A549 (cell line): Measurements from ENCODE around the gene PPP3CA. TPM values are rescaled to one million over a fixed set of nuclear protein-coding genes. Genes with fewer than 3 reads are reported as not detected.

ENCODE experiments used
- ATAC-seq, 2 experiments: fragments of 200-7000 bp in 1 of 2; fragments of >200 bp in 1 of 2; cut with Nextera tagmentation in 1 of 2; cut with Tn5 transposase in 1 of 2; 3 replicates each; pipeline versions ENCODE4 v1.8.0 to v1.9.1; 2018 to 2020; ENCODE audit warnings: mild to moderate bottlenecking in 1 of 2, moderate library complexity in 1 of 2
- CTCF ChIA-PET: fragments of 300-600 bp; sonication (Branson Sonifier 250); formaldehyde crosslinking; extraction: SDS; loops from one replicate; lab custom pipeline; 2021; ENCODE audit warnings: antibody characterized with exemption, inconsistent platforms; lab: Yijun Ruan, JAX
- POLR2A ChIA-PET: fragments of 350-600 bp; formaldehyde crosslinking; extraction: SDS; loops from one replicate; lab custom pipeline; 2021; ENCODE audit warnings: antibody characterized with exemption, inconsistent platforms; lab: Yijun Ruan, JAX
- DNase-seq, 2 experiments: peaks; one replicate each; pipeline versions ENCODE4 v3.0.0 to v3.0.0-alpha.2; 2011 to 2016; ENCODE audit warnings: low read depth in 1 of 2, low spot score in 1 of 2
- FAIRE-seq: peaks from 2 replicates; lab custom pipeline; 2011; peaks lifted over from hg19 to GRCh38; lab: Jason Lieb, UNC
- H3K27ac ChIP-seq, 2 experiments: fragments of >200 bp; sonication (Bioruptor Twin); formaldehyde crosslinking; 3 replicates each; pipeline ENCODE4 v1.5.1; 2016 to 2017
- H3K4me1 ChIP-seq: fragments of >200 bp; sonication (Bioruptor Twin); formaldehyde crosslinking; 3 replicates; pipeline ENCODE4 v1.6.1; 2016
- H3K4me2 ChIP-seq: fragments of >200 bp; sonication (Bioruptor Twin); formaldehyde crosslinking; 3 replicates; pipeline ENCODE4 v1.6.1; 2016
- H3K4me3 ChIP-seq: fragments of >200 bp; sonication (Bioruptor Twin); formaldehyde crosslinking; 3 replicates; pipeline ENCODE4 v1.5.1; 2016
- H3K9me3 ChIP-seq: fragments of >200 bp; sonication (Bioruptor Twin); formaldehyde crosslinking; 3 replicates; pipeline ENCODE4 v1.6.1; 2016
- BCL3 ChIP-seq: fragments of >200 bp; sonication (Bioruptor Twin); formaldehyde crosslinking; IDR thresholded peaks from 3 replicates; pipeline ENCODE4 v1.6.1; 2016
- BHLHE40 ChIP-seq: IDR thresholded peaks from 2 replicates; pipeline ENCODE4 v1.6.1; 2012; ENCODE audit warnings: low read depth, low read length, inconsistent platforms
- CBX2 ChIP-seq: fragments of 200-600 bp; sonication (generic); IDR thresholded peaks from 2 replicates; pipeline ENCODE4 v1.6.1; 2016; ENCODE audit warnings: low read depth, mild to moderate bottlenecking, borderline replicate concordance
- E2F6 ChIP-seq: IDR thresholded peaks from 2 replicates; pipeline ENCODE4 v1.6.1; 2012; ENCODE audit warnings: low read depth, borderline replicate concordance
- ESRRA ChIP-seq: fragments of 150-350 bp; IDR thresholded peaks from 2 replicates; pipeline ENCODE4 v1.6.1; 2014; ENCODE audit warnings: mild to moderate bottlenecking, low read length, borderline replicate concordance
- FOSL2 ChIP-seq, 2 experiments: fragments of 450-650 bp in 1 of 2; fragments of >200 bp in 1 of 2; sonication (Bioruptor Twin) in 1 of 2; formaldehyde crosslinking; IDR thresholded peaks; 2 replicates each; pipeline versions ENCODE4 v1.5.0 to v1.6.1; 2016 to 2020; ENCODE audit warnings: mild to moderate bottlenecking in 1 of 2, moderate library complexity in 1 of 2
- FOXS1 ChIP-seq: fragments of 250-450 bp; sonication (Bioruptor Pico); IDR thresholded peaks from 2 replicates; pipeline ENCODE4 v1.5.0; 2020; ENCODE audit warnings: mild to moderate bottlenecking, moderate library complexity
- GATA3 ChIP-seq: IDR thresholded peaks from 2 replicates; pipeline ENCODE4 v1.6.1; 2012; ENCODE audit warnings: borderline replicate concordance
- HEYL ChIP-seq: fragments of 250-450 bp; sonication (Bioruptor Pico); IDR thresholded peaks from 2 replicates; pipeline ENCODE4 v1.8.0; 2021; ENCODE audit warnings: mild to moderate bottlenecking, moderate library complexity
- KDM1A ChIP-seq: fragments of 200-600 bp; sonication (generic); IDR thresholded peaks from 2 replicates; pipeline ENCODE4 v1.6.1; 2016; ENCODE audit warnings: low read depth, mild to moderate bottlenecking
- KDM5A ChIP-seq: fragments of 200-600 bp; sonication (generic); IDR thresholded peaks from 2 replicates; pipeline ENCODE4 v1.6.1; 2016; ENCODE audit warnings: antibody characterized with exemption, mild to moderate bottlenecking
- MAX ChIP-seq: IDR thresholded peaks from 2 replicates; pipeline ENCODE4 v1.6.1; 2012
- PBX3 ChIP-seq: IDR thresholded peaks from 2 replicates; pipeline ENCODE4 v1.6.1; 2012
- RAD21 ChIP-seq, 2 experiments: fragments of >200 bp in 1 of 2; sonication (Bioruptor Twin) in 1 of 2; formaldehyde crosslinking in 1 of 2; IDR thresholded peaks in 1 of 2; conservative IDR thresholded peaks in 1 of 2; 2 replicates in 1 of 2; 3 replicates in 1 of 2; pipeline ENCODE4 v1.6.1; 2012 to 2018; ENCODE audit warnings: inconsistent platforms in 1 of 2
- RARB ChIP-seq: fragments of 250-450 bp; sonication (Bioruptor Pico); IDR thresholded peaks from 2 replicates; pipeline ENCODE4 v1.8.0; 2021; ENCODE audit warnings: mild to moderate bottlenecking, moderate library complexity
- REST ChIP-seq: fragments of 200-600 bp; sonication (generic); IDR thresholded peaks from 2 replicates; pipeline ENCODE4 v1.6.1; 2016; ENCODE audit warnings: antibody characterized with exemption, mild to moderate bottlenecking, moderate library complexity
- SMC3 ChIP-seq: fragments of >200 bp; sonication (Bioruptor Twin); formaldehyde crosslinking; IDR thresholded peaks from 3 replicates; pipeline ENCODE4 v1.6.1; 2018; ENCODE audit warnings: inconsistent platforms
- USF2 ChIP-seq: fragments of 450-650 bp; IDR thresholded peaks from 2 replicates; pipeline ENCODE4 v1.6.1; 2014; ENCODE audit warnings: antibody characterized with exemption
- ZC3H11A ChIP-seq: fragments of 450-650 bp; IDR thresholded peaks from 2 replicates; pipeline ENCODE4 v1.6.1; 2014; ENCODE audit warnings: antibody characterized with exemption, mild to moderate bottlenecking
- ZFP36 ChIP-seq: fragments of 450-650 bp; IDR thresholded peaks from 2 replicates; pipeline ENCODE4 v1.6.1; 2014; ENCODE audit warnings: borderline replicate concordance; ENCODE audit not compliant: partially characterized antibody
- ZSCAN20 ChIP-seq: fragments of 250-450 bp; sonication (Bioruptor Pico); IDR thresholded peaks from 2 replicates; pipeline ENCODE4 v1.8.0; 2022; ENCODE audit warnings: mild to moderate bottlenecking, moderate library complexity
- WGBS: methylation state at CpG from one replicate; pipeline ENCODE4 v1.1.6; 2017; ENCODE audit errors: missing lambda C conversion rate; 5-methylcytosine and 5-hydroxymethylcytosine counted together
- polyA plus RNA-seq, 4 experiments: library from polyadenylated mRNA; depleted of rRNA in 3 of 4; stranded (reverse); fragments of >200 nt; fragmentation: RNase III in 1 of 4; extraction: RNeasy Plus Mini Kit Qiagen cat#74134 plus additional on column Dnase treatment in 1 of 4; gene quantifications; 2 replicates in 3 of 4; 3 replicates in 1 of 4; pipeline ENCODE4 v1.2.3, GENCODE V29; 2011 to 2017

The PPP3CA gene
- polyA plus RNA-seq, 2 of the 4 experiments (the other 2 are of a cell fraction) = 21.4 to 42.4 TPM

GRCh38 chr4:101160792-101161592 is 186.3 kb downstream of the PPP3CA start (continued):
- peak; percentile 26; the same call in 1 of the 3 replicates for TF ChIP-seq SMC3

- TF ChIP-seq GATA3 (peak; percentile 56), USF2 (no peak), FOSL2 (IDR thresholded peaks at IDR 0.05) (no peak), FOSL2 (CRISPR knock-in tag; IDR thresholded peaks at IDR 0.05) (peak; percentile 56; the same call in 1 of the 2 replicates), REST (no peak)
- TF ChIP-seq, all 56 proteins: peak for 2
- peak in 1 of 2 experiments; percentile 24 for DNase-seq
- H3K4me3 ChIP-seq = no peak overlapping the region
- peak overlapping the region; percentile 71 for H3K4me2 ChIP-seq
- no peak for FAIRE-seq
- H3K27ac ChIP-seq = peak overlapping the region; percentile 73 to 78
- ChIA-PET CTCF (no interaction called here), POLR2A (no interaction called here)
- no peaks in the 10 kb centered on the region for H3K9me3 ChIP-seq
- 26% methylated on average over 3 of the region's 3 CpGs for WGBS
- H3K4me1 ChIP-seq = peaks cover 91% of the 10 kb centered on the region
- no peak for ATAC-seq
Measured at GRCh38 chr4:101158507-101158906, 188.8 kb downstream of the PPP3CA start.

- WGBS = 31% methylated on average over 3 of the region's 3 CpGs
- Histone ChIP-seq H3K4me3 (no peak overlapping the region), H3K27ac (peak overlapping the region; percentile 55 to 73), H3K4me1 (peaks cover 91% of the 10 kb centered on the region), H3K4me2 (peak overlapping the region; percentile 71), H3K9me3 (no peaks in the 10 kb centered on the region)
- ChIA-PET CTCF (interaction anchor here (0.7 kb wide), 1 partner anchor 11 kb away, joined by 3 read pairs; no protein-coding TSS in a partner anchor), POLR2A (no interaction called here)
- TF ChIP-seq MAX = no peak
- TF ChIP-seq CBX2 = no peak
- no peak for TF ChIP-seq RAD21 (conservative IDR thresholded peaks at IDR 0.05 in 1 of 2, IDR thresholded peaks at IDR 0.05 in 1 of 2)
- TF ChIP-seq ZSCAN20 (CRISPR knock-in tag) = no peak
- no peak for TF ChIP-seq KDM1A
- peak in 1 of 2 experiments; percentile 12 for DNase-seq
- no peak for FAIRE-seq
- ATAC-seq = no peak
Measured at GRCh38 chr4:101158134-101158482, 189.2 kb downstream of the PPP3CA start.

GRCh38 chr4:101157415-101158133 is 189.8 kb downstream of the PPP3CA start:
- no peak overlapping the region for H3K4me3 ChIP-seq
- DNase-seq = peak in 1 of 2 experiments; percentile 25
- 46% methylated on average over 5 of the region's 5 CpGs for WGBS
- peaks cover 91% of the 10 kb centered on the region for H3K4me1 ChIP-seq
- no peak for FAIRE-seq
- ChIA-PET POLR2A (no interaction called here), CTCF (interaction anchor here (0.7 kb wide), 1 partner anchor 10 kb away, joined by 3 read pairs; no protein-coding TSS in a partner anchor)
- ATAC-seq = no peak
- H3K27ac ChIP-seq = peak overlapping the region; percentile 55 to 76
- H3K4me2 ChIP-seq = peak overlapping the region; percentile 71
- H3K9me3 ChIP-seq = no peaks in the 10 kb centered on the region
- no peak for TF ChIP-seq KDM5A
- no peak for TF ChIP-seq E2F6
- no peak for TF ChIP-seq ZC3H11A
- TF ChIP-seq SMC3 = no peak
- no peak for TF ChIP-seq BCL3
- TF ChIP-seq ESRRA = no peak
- no peak for TF ChIP-seq HEYL (CRISPR knock-in tag)
- TF ChIP-seq RARB (CRISPR knock-in tag) = no peak
- TF ChIP-seq ZFP36 = no peak
- TF ChIP-seq PBX3 = no peak
- TF ChIP-seq FOXS1 (CRISPR knock-in tag) = no peak
- no peak for TF ChIP-seq BHLHE40
